CD8-positive, alpha-beta memory T cell (primary cell): ENCODE data around the gene RPS6KB2. TPM values are rescaled to one million over a fixed set of nuclear protein-coding genes. Genes with fewer than 3 reads are reported as not detected.
A peak's percentile ranks its signal among the peaks of the same experiment; 100 is the strongest.

ENCODE experiments used
- CTCF ChIA-PET: fragments of 350-600 bp; sonication (Branson Sonifier 250); formaldehyde crosslinking; loops from one replicate; lab custom pipeline; 2021; ENCODE audit warnings: antibody characterized with exemption; lab: Charles Lee
- POLR2A ChIA-PET: fragments of 350-600 bp; sonication (Branson Sonifier 250); formaldehyde crosslinking; loops from one replicate; lab custom pipeline; 2021; ENCODE audit warnings: antibody characterized with exemption; lab: Charles Lee
- DNase-seq, 5 donors: peaks; one replicate each; pipeline versions ENCODE4 v3.0.0 to v3.0.0-alpha.2; 2020 to 2022; ENCODE audit warnings: mixed read lengths in 1 of 5
- H3K27ac ChIP-seq: one replicate; pipeline ENCODE4 v1.7.0; 2013; ENCODE audit warnings: low read depth, mild to moderate bottlenecking, low read length, moderate library complexity
- H3K27me3 ChIP-seq: 2 replicates; pipeline ENCODE4 v1.7.0; 2013; ENCODE audit warnings: low read length, mild to moderate bottlenecking; ENCODE audit not compliant: insufficient read depth, poor library complexity, severe bottlenecking
- H3K36me3 ChIP-seq: 2 replicates; pipeline ENCODE4 v1.7.0; 2013; ENCODE audit warnings: mild to moderate bottlenecking, low read length, moderate library complexity; ENCODE audit not compliant: insufficient read depth
- H3K4me1 ChIP-seq: 2 replicates; pipeline ENCODE4 v1.7.0; 2013; ENCODE audit warnings: mild to moderate bottlenecking, low read length, moderate library complexity; ENCODE audit not compliant: insufficient read depth
- H3K4me3 ChIP-seq: 2 replicates; pipeline ENCODE4 v1.7.0; 2013; ENCODE audit warnings: mild to moderate bottlenecking, low read length
- H3K9me3 ChIP-seq: 2 replicates; pipeline ENCODE4 v1.7.0; 2013; ENCODE audit warnings: mild to moderate bottlenecking, low read length
- H3K27ac Mint-ChIP-seq, 8 donors: one replicate each; pipeline ENCODE4 v1.8.0; 2020 to 2021; ENCODE audit warnings: mixed read lengths in 8 of 8, mild to moderate bottlenecking in 6 of 8, inconsistent platforms in 3 of 8, moderate library complexity in 3 of 8
- H3K27me3 Mint-ChIP-seq, 2 donors: one replicate each; pipeline ENCODE4 v1.8.0; 2020 to 2021; ENCODE audit warnings: mixed read lengths in 2 of 2, mild to moderate bottlenecking in 1 of 2, moderate library complexity in 1 of 2
- H3K36me3 Mint-ChIP-seq, 3 donors: one replicate each; pipeline ENCODE4 v1.8.0; 2020 to 2021; ENCODE audit warnings: mixed read lengths in 3 of 3, inconsistent platforms in 1 of 3, mild to moderate bottlenecking in 1 of 3
- H3K4me1 Mint-ChIP-seq, 3 donors: one replicate each; pipeline ENCODE4 v1.8.0; 2020 to 2021; ENCODE audit warnings: mixed read lengths in 3 of 3, inconsistent platforms in 1 of 3, mild to moderate bottlenecking in 1 of 3
- H3K4me3 Mint-ChIP-seq, 7 donors: one replicate each; pipeline ENCODE4 v1.8.0; 2020 to 2021; ENCODE audit warnings: mixed read lengths in 7 of 7, mild to moderate bottlenecking in 6 of 7, moderate library complexity in 4 of 7, inconsistent platforms in 2 of 7
- H3K9me3 Mint-ChIP-seq, 5 donors: one replicate each; pipeline ENCODE4 v1.8.0; 2020 to 2022; ENCODE audit warnings: mixed read lengths in 5 of 5, mild to moderate bottlenecking in 3 of 5, moderate library complexity in 2 of 5, inconsistent platforms in 1 of 5
- polyA plus RNA-seq: library from polyadenylated mRNA; unstranded; fragments of 300-500 nt; fragmentation: Illumina TruSeq; gene quantifications from one replicate; pipeline ENCODE4 v1.2.3, GENCODE V29; 2021
- total RNA-seq, 2 experiments: library from RNA; stranded (reverse); gene quantifications; one replicate each; pipeline ENCODE4 v1.2.3, GENCODE V29; 2021

RPS6KB2 gene
- total and polyA plus RNA-seq, 3 experiments from 2014 or later: 54.0 to 88.4 (median 86.0) TPM

GRCh38 chr11:67411785-67412152 lies 16.5 kb upstream of the RPS6KB2 start:
- peaks cover 78 to 85% (median 79%) of the 10 kb centered on the region in 3 donors for H3K4me1 Mint-ChIP-seq
- Histone ChIP-seq H3K27me3 (no peaks in the 10 kb centered on the region), H3K4me1 (peaks cover 89% of the 10 kb centered on the region), H3K4me3 (peak overlapping the region; percentile 21), H3K27ac (no peak overlapping the region), H3K9me3 (no peaks in the 10 kb centered on the region), H3K36me3 (no peaks in the 10 kb centered on the region)
- H3K9me3 Mint-ChIP-seq: no peaks in the 10 kb centered on the region
- peaks cover 0 to 2% of the 10 kb centered on the region in 2 donors for H3K27me3 Mint-ChIP-seq
- peaks cover 3 to 26% (median 6%) of the 10 kb centered on the region in 3 donors for H3K36me3 Mint-ChIP-seq
- peak overlapping the region in 4 of 7 donors; percentile 13 to 97 (median 52) for H3K4me3 Mint-ChIP-seq
- no peak for DNase-seq
- CTCF ChIA-PET: interaction anchor here (1.4 to 9.8 kb wide), 4 partner anchors 9 to 26 kb away, joined by 3 to 108 read pairs (median 10); partner anchors contain the start of genes PPP1CA, PTPRCAP and TBC1D10C
- POLR2A ChIA-PET: interaction anchor here (1.1 to 4.1 kb wide), 6 partner anchors 7 to 59 kb away, joined by 3 to 30 read pairs (median 10); partner anchors contain the start of genes POLD4, PPP1CA, PTPRCAP and TBC1D10C
- peak overlapping the region in 7 of 8 donors; percentile 26 to 90 (median 63) for H3K27ac Mint-ChIP-seq

DNA sequence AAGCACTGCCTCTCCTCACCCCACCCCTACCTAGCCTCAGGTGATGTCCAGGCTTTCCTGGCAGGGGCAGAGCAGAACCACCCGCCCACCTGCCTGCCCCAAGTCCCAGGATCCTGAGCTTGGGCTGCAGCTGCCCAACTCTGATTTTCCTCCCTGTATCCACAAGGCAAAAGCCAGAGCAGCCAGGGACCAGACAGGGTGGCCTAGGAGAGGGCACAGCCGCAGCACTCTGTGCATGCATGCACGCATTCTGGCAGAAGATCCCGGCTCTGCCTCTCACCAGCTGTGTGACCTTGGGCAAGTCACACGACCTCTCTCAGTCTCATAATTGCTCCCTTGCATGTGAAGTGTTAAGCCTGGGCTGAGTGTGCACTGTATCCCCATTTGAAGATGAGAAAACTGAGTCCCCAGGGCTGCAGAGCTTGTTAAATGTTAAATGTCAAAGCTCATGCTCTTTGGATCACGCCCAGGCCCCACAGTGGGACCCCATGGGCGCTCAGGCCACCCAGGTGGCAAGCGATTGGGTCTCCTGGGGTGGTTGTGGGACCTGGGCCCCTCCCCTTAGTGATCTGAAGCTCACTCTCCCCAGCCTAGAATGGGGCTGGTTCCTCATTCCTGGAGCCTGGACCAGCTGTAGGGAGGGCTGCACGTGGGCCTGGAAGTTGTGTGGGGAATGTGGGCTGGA lies 15.7 kb upstream of the RPS6KB2 start:
- Mint-ChIP-seq H3K4me1 (peaks cover 75 to 84% (median 75%) of the 10 kb centered on the region in 3 donors), H3K36me3 (peaks cover 0 to 18% (median 0%) of the 10 kb centered on the region in 3 donors), H3K27ac (peak overlapping the region in 4 of 8 donors; percentile 44 to 90 (median 70)), H3K9me3 (no peaks in the 10 kb centered on the region), H3K27me3 (no peaks in the 10 kb centered on the region), H3K4me3 (peak overlapping the region in 5 of 7 donors; percentile 15 to 97 (median 63))
- no peaks in the 10 kb centered on the region for H3K27me3 ChIP-seq
- POLR2A ChIA-PET: interaction anchor here (0.6 to 4.1 kb wide), 9 partner anchors 8 to 60 kb away, joined by 3 to 30 read pairs (median 9); partner anchors contain the start of genes POLD4, PPP1CA, PTPRCAP and TBC1D10C
- no peak overlapping the region for H3K27ac ChIP-seq
- CTCF ChIA-PET: interaction anchor here (1.4 to 9.8 kb wide), 5 partner anchors 10 to 61 kb away, joined by 3 to 108 read pairs (median 6); partner anchors contain the start of genes PPP1CA, PTPRCAP and TBC1D10C
- no peak overlapping the region for H3K4me3 ChIP-seq
- H3K36me3 ChIP-seq: no peaks in the 10 kb centered on the region
- no peaks in the 10 kb centered on the region for H3K9me3 ChIP-seq
- H3K4me1 ChIP-seq: peaks cover 89% of the 10 kb centered on the region
- no peak for DNase-seq

- H3K4me1 Mint-ChIP-seq: peaks cover 75 to 84% (median 75%) of the 10 kb centered on the region in 3 donors
- peak overlapping the region; percentile 17 to 80 (median 66) for H3K27ac Mint-ChIP-seq
- POLR2A ChIA-PET: interaction anchor here (0.6 to 4.1 kb wide), 9 partner anchors 7 to 55 kb away, joined by 3 to 30 read pairs (median 9); partner anchors contain the start of genes CABP4, PPP1CA, PTPRCAP and RAD9A
- peaks cover 0 to 13% (median 0%) of the 10 kb centered on the region in 3 donors for H3K36me3 Mint-ChIP-seq
- CTCF ChIA-PET: interaction anchor here (0.6 to 9.8 kb wide), 7 partner anchors 10 to 136 kb away, joined by 3 to 108 read pairs (median 4); partner anchors contain the start of genes PPP1CA, PTPRCAP and TBC1D10C
- Histone ChIP-seq H3K4me3 (no peak overlapping the region), H3K27ac (no peak overlapping the region), H3K9me3 (no peaks in the 10 kb centered on the region), H3K4me1 (peaks cover 89% of the 10 kb centered on the region), H3K36me3 (no peaks in the 10 kb centered on the region), H3K27me3 (no peaks in the 10 kb centered on the region)
- H3K9me3 Mint-ChIP-seq: no peaks in the 10 kb centered on the region
- peak overlapping the region; percentile 3 to 74 (median 52) for H3K4me3 Mint-ChIP-seq
- no peaks in the 10 kb centered on the region for H3K27me3 Mint-ChIP-seq
- no peak for DNase-seq
Observed at GRCh38 chr11:67413266-67413849, 14.9 kb upstream of the RPS6KB2 start.

DNA sequence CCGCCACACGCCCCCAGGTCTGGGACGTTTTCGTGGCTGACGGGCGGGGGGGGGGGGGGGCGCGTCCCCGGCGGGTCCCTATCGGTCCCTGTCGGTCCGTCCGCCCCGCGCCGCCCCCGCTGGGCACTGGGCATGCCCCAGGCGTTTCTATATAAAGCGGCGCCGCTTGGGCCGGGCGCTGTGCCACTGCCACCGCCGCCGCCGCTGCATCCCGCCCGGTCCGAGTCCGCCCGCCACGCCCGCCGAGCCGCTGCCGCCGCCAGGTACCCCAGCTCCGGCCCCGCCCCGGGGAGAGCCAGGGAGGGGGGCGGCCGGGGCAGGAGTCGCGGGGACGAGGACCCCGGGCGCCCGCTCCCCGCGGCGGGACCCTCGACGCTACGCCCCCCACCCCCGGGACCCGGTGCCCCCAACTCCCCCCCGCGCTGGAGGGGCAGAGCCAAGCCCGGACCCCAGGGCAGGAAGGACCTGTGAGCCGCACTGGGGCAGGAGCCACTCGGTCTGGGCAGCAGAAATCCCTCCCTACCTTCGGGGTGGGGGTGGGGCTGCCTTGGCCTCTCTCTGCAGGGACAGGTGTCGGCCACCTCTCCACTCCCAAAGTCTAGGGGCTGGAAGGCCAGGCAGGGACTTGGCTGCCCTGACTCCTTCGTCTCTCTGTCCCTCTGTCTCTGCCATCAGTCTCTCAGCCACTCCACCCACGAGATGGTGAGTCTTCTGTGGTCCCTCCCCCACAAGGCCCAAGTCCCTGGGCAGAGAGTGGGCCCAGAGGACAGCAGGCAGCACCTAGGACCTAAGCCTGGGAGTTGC lies 12.6 kb upstream of the RPS6KB2 start, which contains the start of gene CARNS1:
CARNS1 (plus strand) TSS at position 178 of the 804 bp plus-strand sequence; CDS start at position 700, 522 bp downstream.
- H3K9me3 ChIP-seq: no peaks in the 10 kb centered on the region
- Mint-ChIP-seq H3K4me1 (peaks cover 68 to 81% (median 76%) of the 10 kb centered on the region in 3 donors), H3K27me3 (no peaks in the 10 kb centered on the region), H3K9me3 (no peaks in the 10 kb centered on the region), H3K36me3 (peaks cover 0 to under 1% (median 0%) of the 10 kb centered on the region in 3 donors), H3K27ac (peak within 1 kb of the TSS; percentile 87 to 98 (median 93)), H3K4me3 (peak within 1 kb of the TSS; percentile 80 to 92 (median 87))
- no peaks in the 10 kb centered on the region for H3K36me3 ChIP-seq
- POLR2A ChIA-PET: interaction anchor here (1.6 to 5.9 kb wide), 5 partner anchors 13 to 92 kb away, joined by 5 to 111 read pairs (median 22); partner anchors contain the start of genes CDK2AP2, PPP1CA, PTPRCAP and RPS6KB2
- peak within 1 kb of the TSS; percentile 51 for H3K4me3 ChIP-seq
- no peak within 1 kb of the TSS for H3K27ac ChIP-seq
- peaks cover 86% of the 10 kb centered on the region for H3K4me1 ChIP-seq
- DNase-seq: peak in 1 of 5 donors; percentile 28
- no peaks in the 10 kb centered on the region for H3K27me3 ChIP-seq
- CTCF ChIA-PET: interaction anchor here (1.2 to 9.8 kb wide), 3 partner anchors 13 to 33 kb away, joined by 3 to 108 read pairs (median 6); partner anchors contain the start of genes PPP1CA, RPS6KB2 and TBC1D10C

DNA sequence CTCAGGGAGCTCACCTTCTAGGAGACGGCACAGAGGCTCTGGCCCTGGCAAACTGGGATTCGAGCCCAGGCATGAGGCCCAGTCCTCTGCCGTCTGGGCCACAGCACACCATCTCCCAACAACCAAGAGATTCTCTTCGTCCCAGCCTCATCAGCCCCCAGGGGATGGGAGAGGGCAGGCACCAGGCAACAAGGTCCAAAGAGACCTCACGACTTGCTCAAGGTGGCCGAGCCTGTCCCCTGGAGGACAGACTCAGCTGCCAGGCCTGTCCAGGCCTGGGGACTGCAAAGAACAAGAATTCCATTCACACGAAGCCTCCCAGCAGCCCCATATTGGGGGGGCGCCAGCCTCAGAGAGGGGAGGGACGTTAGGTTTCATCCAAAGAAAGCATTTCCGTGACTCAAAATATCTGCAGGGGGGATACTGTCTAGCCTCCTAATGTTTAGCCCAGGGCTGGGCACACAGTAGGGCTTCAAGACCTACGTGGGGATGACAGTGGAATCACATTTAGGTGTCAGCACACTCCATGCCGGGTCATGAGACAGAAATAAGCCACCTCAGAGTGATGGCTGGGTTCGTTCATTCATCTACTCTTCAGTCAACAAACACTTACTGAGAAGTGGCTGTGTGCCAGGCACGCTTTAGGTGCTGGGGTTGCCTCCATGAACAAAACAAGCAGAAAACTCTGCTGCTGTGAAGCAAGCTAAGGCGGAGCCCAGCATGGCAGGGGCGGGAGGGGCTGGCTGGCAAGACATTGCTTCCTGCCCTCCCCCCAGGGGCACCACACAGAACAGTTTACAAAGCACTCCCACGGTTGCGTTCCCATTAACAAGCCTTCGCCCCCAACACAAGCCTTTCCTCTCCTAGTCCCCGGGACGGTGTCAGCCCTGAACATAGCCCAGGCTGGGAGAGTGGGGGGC lies 11.6 kb upstream of the RPS6KB2 start:
- Histone ChIP-seq H3K9me3 (no peaks in the 10 kb centered on the region), H3K4me1 (peaks cover 80% of the 10 kb centered on the region), H3K27me3 (no peaks in the 10 kb centered on the region), H3K27ac (peak overlapping the region; percentile 32), H3K36me3 (no peaks in the 10 kb centered on the region), H3K4me3 (peak overlapping the region; percentile 43)
- peaks cover 62 to 76% (median 70%) of the 10 kb centered on the region in 3 donors for H3K4me1 Mint-ChIP-seq
- H3K4me3 Mint-ChIP-seq: peak overlapping the region; percentile 74 to 92 (median 87)
- H3K27ac Mint-ChIP-seq: peak overlapping the region; percentile 87 to 99 (median 94)
- H3K27me3 Mint-ChIP-seq: no peaks in the 10 kb centered on the region
- DNase-seq: peak; percentile 70 to 93 (median 84)
- no peaks in the 10 kb centered on the region for H3K9me3 Mint-ChIP-seq
- CTCF ChIA-PET: interaction anchor here (1.1 to 9.8 kb wide), 5 partner anchors 12 to 59 kb away, joined by 3 to 108 read pairs (median 4); partner anchors contain the start of genes PPP1CA, PTPRCAP, RPS6KB2 and TBC1D10C
- POLR2A ChIA-PET: interaction anchor here (0.8 to 5.9 kb wide), 9 partner anchors 8 to 91 kb away, joined by 3 to 111 read pairs (median 5); partner anchors contain the start of genes AIP, CDK2AP2, PPP1CA and PTPRCAP
- H3K36me3 Mint-ChIP-seq: no peaks in the 10 kb centered on the region

GRCh38 chr11:67417425-67417824 lies 10.9 kb upstream of the RPS6KB2 start:
- H3K27me3 ChIP-seq: no peaks in the 10 kb centered on the region
- no peaks in the 10 kb centered on the region for H3K9me3 ChIP-seq
- no peaks in the 10 kb centered on the region for H3K36me3 ChIP-seq
- Mint-ChIP-seq H3K27me3 (no peaks in the 10 kb centered on the region), H3K36me3 (no peaks in the 10 kb centered on the region), H3K4me1 (peaks cover 54 to 71% (median 63%) of the 10 kb centered on the region in 3 donors), H3K9me3 (no peaks in the 10 kb centered on the region), H3K4me3 (peak overlapping the region in 3 of 7 donors; percentile 65 to 85 (median 74)), H3K27ac (peak overlapping the region in 7 of 8 donors; percentile 74 to 99 (median 89))
- peak overlapping the region; percentile 43 for H3K4me3 ChIP-seq
- peak in 1 of 5 donors; percentile 30 for DNase-seq
- ChIA-PET POLR2A (interaction anchor here (0.8 to 5.9 kb wide), 10 partner anchors 9 to 90 kb away, joined by 3 to 111 read pairs (median 5); partner anchors contain the start of genes AIP, CDK2AP2, PPP1CA and PTPRCAP), CTCF (interaction anchor here (1.1 to 9.8 kb wide), 5 partner anchors 14 to 60 kb away, joined by 3 to 108 read pairs (median 5); partner anchors contain the start of genes PPP1CA, PTPRCAP and TBC1D10C)
- peak overlapping the region; percentile 32 for H3K27ac ChIP-seq
- peaks cover 73% of the 10 kb centered on the region for H3K4me1 ChIP-seq
